Transverse colon (tissue), 4 donors: ENCODE measurements around the gene ZNF784. TPM values are rescaled to one million over a fixed set of nuclear protein-coding genes. Genes with fewer than 3 reads are reported as not detected.
"Not testable (repeated sequence)": the region's sequence is repeated elsewhere in the genome, so short reads cannot be mapped to it uniquely, and the experiment has no call there.

Experiments
- DNase-seq: peaks from one replicate; pipeline ENCODE4 v3.0.0-alpha.2; 2019
- H3K27ac ChIP-seq, 4 donors: fragments of 200-600 bp; sonication (generic); 2 replicates each; pipeline ENCODE4 v1.5.1; 2016 to 2018; ENCODE audit warnings: inconsistent platforms in 4 of 4
- H3K27me3 ChIP-seq: fragments of 200-600 bp; sonication (generic); 2 replicates; pipeline ENCODE4 v1.5.1; 2017; ENCODE audit warnings: inconsistent platforms
- H3K36me3 ChIP-seq, 4 donors: fragments of 200-600 bp; sonication (generic); 2 replicates each; pipeline ENCODE4 v1.5.1; 2017 to 2019; ENCODE audit warnings: inconsistent platforms in 4 of 4
- H3K4me1 ChIP-seq, 4 donors: fragments of 200-600 bp; sonication (generic); 2 replicates each; pipeline ENCODE4 v1.5.1; 2017 to 2020; ENCODE audit warnings: inconsistent platforms in 4 of 4
- H3K4me3 ChIP-seq, 4 donors: fragments of 200-600 bp; sonication (generic); 1 replicate in 1 of 4; 2 replicates in 3 of 4; pipeline versions ENCODE4 v1.5.1 to v1.6.1; 2017 to 2019; ENCODE audit warnings: inconsistent platforms in 4 of 4
- H3K9me3 ChIP-seq, 2 donors: fragments of 200-600 bp; sonication (generic); 2 replicates each; pipeline ENCODE4 v1.5.1; 2017 to 2019; ENCODE audit warnings: inconsistent platforms in 2 of 2
- EP300 ChIP-seq: sonication (generic); formaldehyde crosslinking; IDR thresholded peaks from one replicate; pipeline ENCODE4 v1.6.1; 2017; ENCODE audit warnings: antibody characterized with exemption, low read depth
- POLR2A ChIP-seq: fragments of 450-650 bp; IDR thresholded peaks from one replicate; pipeline ENCODE4 v1.6.1; 2016; ENCODE audit warnings: antibody characterized with exemption, mild to moderate bottlenecking, moderate library complexity
- POLR2AphosphoS5 ChIP-seq, 3 donors: sonication (generic); formaldehyde crosslinking; IDR thresholded peaks; one replicate each; pipeline ENCODE4 v1.6.1; 2016; ENCODE audit warnings: antibody characterized with exemption in 3 of 3
- whole genome bisulfite sequencing, 2 donors: methylation state at CpG; one replicate each; pipeline ENCODE4 v1.1.5; 2018; ENCODE audit warnings: low coverage in 1 of 2; 5-methylcytosine and 5-hydroxymethylcytosine counted together
- in situ Hi-C, 4 donors: fragments of 200-750 bp; cut with MboI; loops; one replicate each; pipeline versions ENCODE4 v1.15.0 to v1.15.1; 2017; ENCODE audit warnings: low sequenced_read_pairs in 3 of 4, low pct_ligation_motif_present in 1 of 4, low pct_unique_long_range_greater_than_20kb in 1 of 4
- intact Hi-C: fragments of 100-400 bp; cut with DNase I; formaldehyde crosslinking; loops from one replicate; pipeline ENCODE4 v1.15.1; 2023; ENCODE audit warnings: low total_unique reads
- total RNA-seq, 4 donors: library from RNA; depleted of rRNA; stranded (reverse); fragments of >200 nt; gene quantifications; one replicate each; pipeline ENCODE4 v1.1.0, GENCODE V29; 2016
- TF ChIP-seq, protein P1 (sequence below), 5 experiments: fragments of 200-600 bp in 3 of 5; fragments of 450-650 bp in 2 of 5; sonication (generic) in 3 of 5; IDR thresholded peaks; 1 replicate in 2 of 5; 2 replicates in 3 of 5; pipeline ENCODE4 v1.5.1; 2016 to 2017; ENCODE audit warnings: antibody characterized with exemption in 5 of 5, inconsistent platforms in 3 of 5, mild to moderate bottlenecking in 2 of 5, moderate library complexity in 1 of 5

The ZNF784 gene
- total RNA-seq, 4 donors from 2014 or later, result 11.1 to 27.7 (median 14.5) TPM

DNA sequence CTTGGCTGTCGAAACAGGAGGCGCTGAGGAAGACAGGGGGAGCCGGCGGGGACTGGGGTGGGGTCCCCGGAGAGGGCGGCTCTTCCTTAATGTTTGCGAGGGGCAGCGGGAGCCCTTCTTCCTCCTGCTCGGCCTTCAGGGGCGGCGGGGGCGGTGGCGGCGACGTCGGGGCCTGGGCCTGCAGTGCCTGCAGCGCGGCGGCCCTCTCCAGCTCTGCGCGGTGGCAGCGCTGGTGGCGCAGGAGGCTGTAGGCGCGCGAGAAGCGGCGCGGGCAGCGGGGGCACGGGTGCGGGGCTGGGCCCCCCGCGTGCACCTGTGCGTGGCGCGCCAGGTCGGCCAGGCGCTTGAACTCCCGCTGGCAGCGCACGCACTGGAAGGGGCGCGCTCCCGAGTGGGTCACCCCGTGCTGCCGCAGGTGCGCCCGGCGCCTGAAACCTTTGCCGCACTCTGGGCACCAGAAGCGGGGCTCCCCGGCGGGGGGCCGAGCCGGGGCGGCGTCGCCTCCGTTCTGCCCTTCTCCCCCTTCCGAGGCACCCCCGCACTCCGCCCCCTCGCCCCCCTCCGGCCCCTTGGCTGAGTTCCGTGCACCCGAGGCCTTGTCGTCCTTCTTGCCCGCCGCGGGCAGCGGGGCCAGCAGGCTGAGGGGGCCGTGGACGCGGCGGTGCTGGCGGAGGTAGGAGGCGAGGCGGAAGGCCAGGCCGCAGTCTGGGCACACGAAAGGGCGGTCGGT, 46.2 kb downstream of the ZNF784 start:
- in situ Hi-C loops (no loop called here), intact Hi-C loops (no loop called here)
- WGBS, 2 donors, result 96% methylated on average over 57 of the region's 83 CpGs; no CpG with 5 or more reads in 1 of the 2 donors
- no peak for DNase-seq
- H3K36me3 ChIP-seq, result peaks cover 0 to 6% (median 0%) of the 10 kb centered on the region in 4 donors
- H3K9me3 ChIP-seq, result no peaks in the 10 kb centered on the region
- peaks cover 0 to 25% (median 17%) of the 10 kb centered on the region in 4 donors for H3K4me1 ChIP-seq
- H3K4me3 ChIP-seq, result no peak overlapping the region
- TF ChIP-seq POLR2AphosphoS5 (IDR thresholded peaks at IDR 0.05) (no peak), EP300 (no peak), POLR2A (no peak)
- H3K27me3 ChIP-seq, result no peaks in the 10 kb centered on the region
- H3K27ac ChIP-seq, result no peak overlapping the region

DNA sequence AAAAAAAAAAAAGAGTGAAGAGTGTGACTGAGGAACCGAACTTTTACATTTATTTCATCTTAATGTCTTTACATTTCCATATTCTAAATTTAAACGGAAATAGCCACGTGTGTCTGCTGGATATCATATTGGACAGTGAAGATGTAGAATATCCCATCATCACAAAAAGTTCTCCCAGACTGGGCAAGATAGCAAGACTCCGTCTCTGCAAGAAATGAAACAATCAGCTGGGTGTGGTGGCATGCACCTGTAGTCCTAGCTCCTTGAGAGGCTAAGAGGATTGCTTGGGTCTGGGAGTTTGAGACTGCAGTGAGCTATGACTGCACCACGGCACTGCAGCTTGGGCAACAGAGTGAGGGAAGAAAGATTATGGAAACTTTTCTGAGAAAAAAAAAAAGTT, 47.6 kb downstream of the ZNF784 start:
- H3K4me3 ChIP-seq, result no peak overlapping the region
- H3K36me3 ChIP-seq, result peaks cover 0 to 6% (median 0%) of the 10 kb centered on the region in 4 donors
- H3K27me3 ChIP-seq, result no peaks in the 10 kb centered on the region
- H3K4me1 ChIP-seq, result peaks cover 0 to 18% (median 15%) of the 10 kb centered on the region in 4 donors
- DNase-seq, result no peak
- TF ChIP-seq POLR2A (no peak), EP300 (no peak), POLR2AphosphoS5 (IDR thresholded peaks at IDR 0.05) (no peak)
- TF ChIP-seq, protein P1, sequence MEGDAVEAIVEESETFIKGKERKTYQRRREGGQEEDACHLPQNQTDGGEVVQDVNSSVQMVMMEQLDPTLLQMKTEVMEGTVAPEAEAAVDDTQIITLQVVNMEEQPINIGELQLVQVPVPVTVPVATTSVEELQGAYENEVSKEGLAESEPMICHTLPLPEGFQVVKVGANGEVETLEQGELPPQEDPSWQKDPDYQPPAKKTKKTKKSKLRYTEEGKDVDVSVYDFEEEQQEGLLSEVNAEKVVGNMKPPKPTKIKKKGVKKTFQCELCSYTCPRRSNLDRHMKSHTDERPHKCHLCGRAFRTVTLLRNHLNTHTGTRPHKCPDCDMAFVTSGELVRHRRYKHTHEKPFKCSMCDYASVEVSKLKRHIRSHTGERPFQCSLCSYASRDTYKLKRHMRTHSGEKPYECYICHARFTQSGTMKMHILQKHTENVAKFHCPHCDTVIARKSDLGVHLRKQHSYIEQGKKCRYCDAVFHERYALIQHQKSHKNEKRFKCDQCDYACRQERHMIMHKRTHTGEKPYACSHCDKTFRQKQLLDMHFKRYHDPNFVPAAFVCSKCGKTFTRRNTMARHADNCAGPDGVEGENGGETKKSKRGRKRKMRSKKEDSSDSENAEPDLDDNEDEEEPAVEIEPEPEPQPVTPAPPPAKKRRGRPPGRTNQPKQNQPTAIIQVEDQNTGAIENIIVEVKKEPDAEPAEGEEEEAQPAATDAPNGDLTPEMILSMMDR (IDR thresholded peaks at IDR 0.05), result no peak
- no peaks in the 10 kb centered on the region for H3K9me3 ChIP-seq
- no peak overlapping the region for H3K27ac ChIP-seq
- intact Hi-C loops (no loop called here), in situ Hi-C loops (no loop called here)
- 88 to 92% methylated on average over 4 to 5 of the region's 5 CpGs for WGBS, 2 donors

DNA sequence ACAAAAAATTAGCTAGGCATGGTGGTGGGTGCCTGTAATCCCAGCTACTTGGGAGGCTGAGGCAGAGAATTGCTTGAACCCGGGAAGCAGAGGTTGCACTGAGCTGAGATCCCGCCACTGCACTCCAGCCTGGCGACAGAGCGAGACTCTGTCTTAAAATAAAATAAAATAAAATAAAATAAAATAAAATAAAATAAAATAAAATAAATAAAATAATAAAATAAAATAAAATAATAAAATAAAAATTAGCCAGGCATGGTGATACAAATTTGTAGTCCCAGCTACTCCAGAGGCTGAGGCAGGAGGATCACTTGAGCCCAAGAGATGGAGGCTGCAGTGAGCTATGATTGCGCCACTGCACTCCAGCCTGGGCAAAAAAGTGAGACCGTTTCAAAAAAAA, 50.4 kb downstream of the ZNF784 start:
- in situ Hi-C loops, H3K36me3 ChIP-seq, H3K27me3 ChIP-seq, DNase-seq, H3K27ac ChIP-seq, H3K9me3 ChIP-seq, H3K4me3 ChIP-seq, intact Hi-C loops, H3K4me1 ChIP-seq: not testable (repeated sequence)
- WGBS, 2 donors, result 66 to 85% methylated on average over 2 to 6 of the region's 6 CpGs

Other genes starting within 250 kb of the ZNF784 start
- not detected for gene TMEM190, start 247.7 kb downstream of the ZNF784 start, total RNA-seq
- gene TMEM238, start 240.3 kb downstream of the ZNF784 start, total RNA-seq, result 100 to 1,000 TPM in 1 of 4 donors, 10 to 100 TPM in 3; 12.0 to 199 (median 42.5) TPM
- 100 to 1,000 TPM; 448 to 648 (median 605) TPM for gene RPL28, start 238.6 kb downstream of the ZNF784 start, total RNA-seq
- gene UBE2S, start 216.8 kb downstream of the ZNF784 start, total RNA-seq, result 10 to 100 TPM; 12.4 to 40.8 (median 18.1) TPM
- gene SHISA7, start 181.3 kb downstream of the ZNF784 start, total RNA-seq, result under 1 TPM in 1 of 4 donors, not detected in 3; 0.75 TPM
- gene ISOC2, start 162.9 kb downstream of the ZNF784 start, total RNA-seq, result 100 to 1,000 TPM in 2 of 4 donors, 10 to 100 TPM in 2; 71.1 to 142 (median 97.6) TPM
- gene C19orf85, start 159.8 kb downstream of the ZNF784 start, total RNA-seq, result not detected
- 1 to 10 TPM; 5.9 to 7.6 (median 6.4) TPM for gene ZNF628, start 147.9 kb downstream of the ZNF784 start, total RNA-seq
- gene NAT14, start 139.4 kb downstream of the ZNF784 start, total RNA-seq, result 1 to 10 TPM in 2 of 4 donors, not detected in 2; 2.1 to 2.7 TPM
- 10 to 100 TPM in 2 of 4 donors, 1 to 10 TPM in 2; 3.4 to 41.2 (median 11.1) TPM for gene SSC5D, start 136.1 kb downstream of the ZNF784 start, total RNA-seq
- not detected for gene SBK2, start 87.4 kb downstream of the ZNF784 start, total RNA-seq
- gene SBK3, start 79.0 kb downstream of the ZNF784 start, total RNA-seq, result not detected
- 1 to 10 TPM; 2.0 to 5.6 (median 2.9) TPM for gene ZNF579, start 43.7 kb downstream of the ZNF784 start, total RNA-seq
- 100 to 1,000 TPM in 1 of 4 donors, 10 to 100 TPM in 1, 1 to 10 TPM in 2; 8.5 to 137 (median 18.3) TPM for gene FIZ1, start 25.0 kb downstream of the ZNF784 start, total RNA-seq
- 10 to 100 TPM; 17.7 to 51.1 (median 37.9) TPM for gene ZNF524, start 24.3 kb downstream of the ZNF784 start, total RNA-seq
- gene ZNF865, start 18.9 kb downstream of the ZNF784 start, total RNA-seq, result 10 to 100 TPM in 2 of 4 donors, 1 to 10 TPM in 2; 8.3 to 50.1 (median 13.4) TPM
- gene ZNF580, start 16.4 kb upstream of the ZNF784 start, total RNA-seq, result 100 to 1,000 TPM in 1 of 4 donors, 10 to 100 TPM in 3; 15.2 to 154 (median 25.7) TPM
- gene ZNF581, start 19.1 kb upstream of the ZNF784 start, total RNA-seq, result 10 to 100 TPM in 2 of 4 donors, 1 to 10 TPM in 2; 4.1 to 19.7 (median 10.0) TPM
- gene CCDC106, start 23.6 kb upstream of the ZNF784 start, total RNA-seq, result 10 to 100 TPM in 2 of 4 donors, 1 to 10 TPM in 2; 3.7 to 15.1 (median 8.4) TPM
- gene U2AF2, start 30.5 kb upstream of the ZNF784 start, total RNA-seq, result 100 to 1,000 TPM; 112 to 185 (median 130) TPM
- 100 to 1,000 TPM; 121 to 242 (median 185) TPM for gene EPN1, start 50.7 kb upstream of the ZNF784 start, total RNA-seq
- gene NLRP9, start 113.8 kb upstream of the ZNF784 start, total RNA-seq, result not detected
- not detected for gene RFPL4A, start 134.5 kb upstream of the ZNF784 start, total RNA-seq
- gene RFPL4AL1, start 144.6 kb upstream of the ZNF784 start, total RNA-seq, result not detected
- gene NLRP11, start 207.4 kb upstream of the ZNF784 start, total RNA-seq, result not detected
- not detected for gene NLRP4, start 212.0 kb upstream of the ZNF784 start, total RNA-seq